HEK293 (cell line): ENCODE results near the gene PLSCR5.

Experiments
- CTCF ChIA-PET: fragments of 350-600 bp; formaldehyde crosslinking; extraction: SDS; loops from one replicate; lab custom pipeline; 2021; ENCODE audit warnings: antibody characterized with exemption; lab: Yijun Ruan, JAX
- POLR2A ChIA-PET: fragments of 300-600 bp; formaldehyde crosslinking; extraction: SDS; loops from one replicate; lab custom pipeline; 2020; ENCODE audit warnings: antibody characterized with exemption, inconsistent platforms; lab: Yijun Ruan, JAX
- H3K27ac ChIP-seq: fragments of 200-500 bp; sonication (Bioruptor generic); 2 replicates; pipeline ENCODE4 v1.5.1; 2014; ENCODE audit warnings: low read depth, low read length, control low read depth, inconsistent platforms; ENCODE audit errors: extremely low read depth
- H3K36me3 ChIP-seq, 2 experiments: fragments of 200-500 bp in 1 of 2; sonication (Bioruptor generic) in 1 of 2; 1 replicate in 1 of 2; 2 replicates in 1 of 2; pipeline ENCODE4 v1.5.1; 2014 to 2017; ENCODE audit warnings: inconsistent platforms in 2 of 2, low read length in 2 of 2; ENCODE audit not compliant: control insufficient read depth in 2 of 2, insufficient read depth in 1 of 2
- H3K4me1 ChIP-seq: fragments of 200-500 bp; sonication (Bioruptor generic); 2 replicates; pipeline ENCODE4 v1.5.1; 2014; ENCODE audit warnings: mild to moderate bottlenecking, low read length, inconsistent platforms; ENCODE audit not compliant: control insufficient read depth, insufficient read depth
- H3K4me3 ChIP-seq: 2 replicates; pipeline ENCODE4 v1.5.1; 2011; ENCODE audit warnings: low read depth, mild to moderate bottlenecking, control low read depth, low read length, moderate library complexity
- H3K9me3 ChIP-seq: fragments of 200-500 bp; sonication (Bioruptor generic); 2 replicates; pipeline ENCODE4 v1.5.1; 2014; ENCODE audit warnings: low read depth, low read length, inconsistent platforms; ENCODE audit not compliant: control insufficient read depth, insufficient read depth
- GFI1B ChIP-seq: fragments of 450-650 bp; formaldehyde crosslinking; IDR thresholded peaks from 2 replicates; pipeline ENCODE4 v1.5.1; 2016; ENCODE audit warnings: missing biosample characterization, missing genetic modification characterization
- PRDM6 ChIP-seq: fragments of 450-650 bp; formaldehyde crosslinking; IDR thresholded peaks from 2 replicates; pipeline ENCODE4 v1.5.1; 2017; ENCODE audit warnings: missing biosample characterization, missing genetic modification characterization
- ZNF19 ChIP-seq: fragments of 450-650 bp; formaldehyde crosslinking; IDR thresholded peaks from 2 replicates; pipeline ENCODE4; 2016; ENCODE audit warnings: missing biosample characterization, missing genetic modification characterization, low read depth
- ZNF324 ChIP-seq: fragments of 450-650 bp; formaldehyde crosslinking; IDR thresholded peaks from 2 replicates; pipeline ENCODE4 v1.5.1; 2016; ENCODE audit warnings: missing biosample characterization, missing genetic modification characterization
- ZNF366 ChIP-seq: fragments of 450-650 bp; formaldehyde crosslinking; conservative IDR thresholded peaks from 2 replicates; pipeline ENCODE4 v1.5.1; 2016; ENCODE audit warnings: missing biosample characterization, missing genetic modification characterization
- ZNF518A ChIP-seq: fragments of 450-650 bp; formaldehyde crosslinking; conservative IDR thresholded peaks from 2 replicates; pipeline ENCODE4 v1.5.1; 2016; ENCODE audit warnings: low read depth, missing biosample characterization, missing genetic modification characterization
- ZNF561 ChIP-seq: fragments of 450-650 bp; IDR thresholded peaks from 2 replicates; pipeline ENCODE4 v1.5.1; 2018; ENCODE audit warnings: missing biosample characterization, missing genetic modification characterization, borderline replicate concordance
- ZNF623 ChIP-seq: fragments of 450-650 bp; formaldehyde crosslinking; IDR thresholded peaks from 2 replicates; pipeline ENCODE4 v1.5.1; 2016; ENCODE audit warnings: missing biosample characterization, missing genetic modification characterization
- ZNF629 ChIP-seq: fragments of 450-650 bp; formaldehyde crosslinking; IDR thresholded peaks from 2 replicates; pipeline ENCODE4 v1.5.1; 2017; ENCODE audit warnings: missing biosample characterization, missing genetic modification characterization
- ZNF664 ChIP-seq: fragments of 450-650 bp; formaldehyde crosslinking; IDR thresholded peaks from 2 replicates; pipeline ENCODE4 v1.5.1; 2016; ENCODE audit warnings: missing biosample characterization, missing genetic modification characterization
- ZNF707 ChIP-seq: fragments of 450-650 bp; formaldehyde crosslinking; IDR thresholded peaks from 2 replicates; pipeline ENCODE4 v1.5.1; 2016; ENCODE audit warnings: missing biosample characterization, missing genetic modification characterization
- ZNF837 ChIP-seq: fragments of 450-650 bp; formaldehyde crosslinking; IDR thresholded peaks from 2 replicates; pipeline ENCODE4 v1.5.1; 2016; ENCODE audit warnings: missing biosample characterization, missing genetic modification characterization
- TF ChIP-seq, protein P1 (sequence below): fragments of 450-650 bp; formaldehyde crosslinking; IDR thresholded peaks from 2 replicates; pipeline ENCODE4 v1.5.1; 2016; ENCODE audit warnings: missing biosample characterization, missing genetic modification characterization

PLSCR5 gene

DNA sequence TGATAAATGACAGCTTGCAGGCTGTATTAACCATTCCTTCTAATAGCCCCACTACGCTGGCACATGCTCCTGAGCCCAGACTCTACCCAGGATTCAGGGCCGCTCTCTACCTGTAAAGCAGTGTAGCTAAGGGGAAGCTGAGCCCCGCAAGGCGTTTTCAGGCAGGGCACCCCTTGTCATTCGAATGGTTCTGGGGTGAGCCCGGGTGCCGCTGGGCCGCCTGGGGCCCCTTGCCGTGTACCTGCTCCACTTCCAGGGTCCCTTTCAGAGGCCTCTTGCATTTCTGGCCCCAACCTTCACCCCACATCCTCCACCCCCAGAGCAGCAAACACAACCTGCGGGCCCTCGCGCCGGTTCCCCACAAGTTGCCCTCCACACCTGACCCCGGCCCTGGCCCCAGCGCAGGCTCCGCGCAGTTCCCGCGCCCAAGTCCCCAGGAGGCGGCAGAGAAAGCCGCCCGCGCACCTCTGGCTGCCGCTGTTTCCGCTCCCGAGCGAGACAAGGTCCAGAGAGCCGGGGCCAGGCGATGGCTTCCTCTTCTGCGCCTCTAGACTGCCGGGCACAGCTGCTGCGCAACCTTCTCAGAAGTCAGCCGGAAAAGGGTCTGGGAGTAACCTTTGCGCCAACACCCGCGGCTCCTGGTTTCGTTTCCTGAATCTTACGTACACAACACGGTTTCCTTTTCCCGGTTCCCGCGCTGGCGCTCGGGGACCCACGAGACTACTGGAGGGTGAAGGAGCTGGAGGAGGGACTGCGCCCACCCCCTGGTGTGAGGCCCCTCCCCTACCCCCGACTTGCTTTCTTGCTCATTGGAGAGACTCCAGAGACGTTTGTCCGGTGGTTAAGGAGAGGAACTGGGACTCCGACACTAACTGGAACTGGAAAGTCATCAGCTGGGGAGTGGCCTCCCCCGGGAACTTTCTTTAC, 60.9 kb downstream of the PLSCR5 start, which contains the start of gene PLSCR1 (continued):
- TF ChIP-seq PRDM6 (tag by site-specific recombination): no peak
- TF ChIP-seq ZNF518A: no peak
- TF ChIP-seq, protein P1, sequence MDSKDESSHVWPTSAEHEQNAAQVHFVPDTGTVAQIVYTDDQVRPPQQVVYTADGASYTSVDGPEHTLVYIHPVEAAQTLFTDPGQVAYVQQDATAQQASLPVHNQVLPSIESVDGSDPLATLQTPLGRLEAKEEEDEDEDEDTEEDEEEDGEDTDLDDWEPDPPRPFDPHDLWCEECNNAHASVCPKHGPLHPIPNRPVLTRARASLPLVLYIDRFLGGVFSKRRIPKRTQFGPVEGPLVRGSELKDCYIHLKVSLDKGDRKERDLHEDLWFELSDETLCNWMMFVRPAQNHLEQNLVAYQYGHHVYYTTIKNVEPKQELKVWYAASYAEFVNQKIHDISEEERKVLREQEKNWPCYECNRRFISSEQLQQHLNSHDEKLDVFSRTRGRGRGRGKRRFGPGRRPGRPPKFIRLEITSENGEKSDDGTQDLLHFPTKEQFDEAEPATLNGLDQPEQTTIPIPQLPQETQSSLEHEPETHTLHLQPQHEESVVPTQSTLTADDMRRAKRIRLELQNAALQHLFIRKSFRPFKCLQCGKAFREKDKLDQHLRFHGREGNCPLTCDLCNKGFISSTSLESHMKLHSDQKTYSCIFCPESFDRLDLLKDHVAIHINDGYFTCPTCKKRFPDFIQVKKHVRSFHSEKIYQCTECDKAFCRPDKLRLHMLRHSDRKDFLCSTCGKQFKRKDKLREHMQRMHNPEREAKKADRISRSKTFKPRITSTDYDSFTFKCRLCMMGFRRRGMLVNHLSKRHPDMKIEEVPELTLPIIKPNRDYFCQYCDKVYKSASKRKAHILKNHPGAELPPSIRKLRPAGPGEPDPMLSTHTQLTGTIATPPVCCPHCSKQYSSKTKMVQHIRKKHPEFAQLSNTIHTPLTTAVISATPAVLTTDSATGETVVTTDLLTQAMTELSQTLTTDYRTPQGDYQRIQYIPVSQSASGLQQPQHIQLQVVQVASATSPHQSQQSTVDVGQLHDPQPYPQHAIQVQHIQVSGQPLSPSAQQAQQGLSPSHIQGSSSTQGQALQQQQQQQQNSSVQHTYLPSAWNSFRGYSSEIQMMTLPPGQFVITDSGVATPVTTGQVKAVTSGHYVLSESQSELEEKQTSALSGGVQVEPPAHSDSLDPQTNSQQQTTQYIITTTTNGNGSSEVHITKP: no peak
- no peak for TF ChIP-seq ZNF324 (tag by site-specific recombination)
- TF ChIP-seq ZNF19 (tag by site-specific recombination): no peak
- TF ChIP-seq ZNF366: 0 out of 2 replicates have a peak, but pooled peaks have one; percentile 21
- TF ChIP-seq ZNF837 (tag by site-specific recombination): no peak
- TF ChIP-seq ZNF707 (tag by site-specific recombination): no peak

- no peaks in the 10 kb centered on the region for H3K4me1 ChIP-seq
- peaks cover 0 to 3% of the 10 kb centered on the region in 2 experiments; a peak in 1 of 3 replicates for H3K36me3 ChIP-seq
- peak overlapping the region; percentile 90 for H3K4me3 ChIP-seq
- CTCF ChIA-PET: no interaction called here
- POLR2A ChIA-PET: interaction anchor here (1.2 to 2.1 kb wide), 2 partner anchors 8 to 75 kb away, joined by 3 to 9 read pairs; partner anchors contain the start of gene PLSCR2
- H3K9me3 ChIP-seq: no peaks in the 10 kb centered on the region
- no peak overlapping the region; the same call in 1 of the 2 replicates for H3K27ac ChIP-seq
- TF ChIP-seq ZNF623 (no peak), GFI1B (tag by site-specific recombination) (no peak), ZNF664 (tag by site-specific recombination) (0 out of 2 replicates have a peak, but pooled peaks have one; percentile 26), ZNF629 (tag by site-specific recombination) (no peak), ZNF561 (tag by site-specific recombination) (no peak)
- TF ChIP-seq, all 188 proteins: peak for 1
Measured at GRCh38 chr3:146543461-146544001, 61.6 kb downstream of the PLSCR5 start.
